GM12872 (cell line): ENCODE results near the gene PAGE2.

Experiments
- CTCF ChIP-seq: IDR thresholded peaks from 3 replicates; pipeline ENCODE4 v1.5.1; 2011; ENCODE audit warnings: low read depth, mild to moderate bottlenecking, low read length, moderate library complexity; ENCODE audit not compliant: insufficient read depth

Gene PAGE2

DNA sequence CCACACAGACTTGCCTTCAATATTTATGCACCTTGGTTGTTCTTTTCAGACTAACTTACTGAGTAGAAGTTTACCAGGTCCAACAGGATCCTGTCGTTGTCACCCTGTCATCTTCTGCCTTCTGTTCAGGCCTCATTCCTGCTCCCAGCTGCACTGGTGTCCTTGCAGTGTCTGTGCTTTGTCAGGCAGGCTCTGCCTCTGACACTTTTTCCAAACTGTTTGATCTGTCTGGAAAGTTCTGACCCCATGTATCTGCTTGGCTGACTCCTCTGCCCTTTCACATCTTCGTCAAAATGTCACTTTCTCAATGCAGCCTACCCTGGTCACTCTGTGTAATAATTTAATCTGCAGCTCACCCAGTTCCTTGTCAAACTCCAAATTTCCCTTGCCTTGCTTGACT, 9.9 kb downstream of the PAGE2 start:
- TF ChIP-seq CTCF: no peak

DNA sequence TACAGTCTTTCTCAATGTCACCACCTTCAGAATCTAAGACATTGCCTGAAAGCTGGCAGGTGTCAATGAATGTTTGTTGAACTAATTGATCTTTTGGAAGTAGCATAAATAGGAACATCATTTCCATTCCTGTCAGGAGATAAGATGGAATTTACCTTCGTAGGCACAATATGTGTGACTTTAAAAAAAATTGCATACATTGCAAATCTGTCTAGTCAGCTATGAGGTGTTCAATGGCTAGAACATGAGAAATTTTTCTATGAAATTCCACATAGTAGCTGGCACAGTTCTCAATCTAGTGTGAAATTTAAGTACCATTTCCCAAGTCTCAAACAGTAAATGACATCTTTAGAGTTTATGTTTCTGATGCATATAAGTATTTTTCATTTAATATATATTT, 10.3 kb downstream of the PAGE2 start:
- TF ChIP-seq CTCF: no peak

DNA sequence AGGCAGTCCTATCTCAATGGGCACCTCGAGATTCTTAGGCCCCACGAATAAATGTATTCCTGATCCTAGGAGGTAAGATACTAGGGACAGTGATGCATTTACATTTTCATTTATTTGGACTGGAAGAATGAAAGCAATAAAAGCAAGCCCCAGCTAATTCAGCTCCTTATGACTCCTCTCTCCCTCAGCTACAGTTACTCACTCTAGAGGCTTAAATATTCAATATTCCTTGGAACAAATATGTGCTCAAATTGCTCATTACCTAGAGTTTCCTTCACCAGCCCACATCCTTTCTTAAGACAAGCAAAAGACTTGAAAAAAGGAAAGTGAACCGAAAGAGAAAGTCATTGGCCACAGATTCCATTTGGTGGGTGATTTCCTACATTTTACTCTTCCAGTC, 13.9 kb downstream of the PAGE2 start:
- TF ChIP-seq CTCF: no peak

- no peak for TF ChIP-seq CTCF
Measured at GRCh38 chrX:55107262-55107661, 18.4 kb downstream of the PAGE2 start.

- TF ChIP-seq CTCF: no peak
Measured at GRCh38 chrX:55107911-55108310, 19.1 kb downstream of the PAGE2 start.

- no peak for TF ChIP-seq CTCF
Measured at GRCh38 chrX:55109306-55109705, 20.5 kb downstream of the PAGE2 start.

DNA sequence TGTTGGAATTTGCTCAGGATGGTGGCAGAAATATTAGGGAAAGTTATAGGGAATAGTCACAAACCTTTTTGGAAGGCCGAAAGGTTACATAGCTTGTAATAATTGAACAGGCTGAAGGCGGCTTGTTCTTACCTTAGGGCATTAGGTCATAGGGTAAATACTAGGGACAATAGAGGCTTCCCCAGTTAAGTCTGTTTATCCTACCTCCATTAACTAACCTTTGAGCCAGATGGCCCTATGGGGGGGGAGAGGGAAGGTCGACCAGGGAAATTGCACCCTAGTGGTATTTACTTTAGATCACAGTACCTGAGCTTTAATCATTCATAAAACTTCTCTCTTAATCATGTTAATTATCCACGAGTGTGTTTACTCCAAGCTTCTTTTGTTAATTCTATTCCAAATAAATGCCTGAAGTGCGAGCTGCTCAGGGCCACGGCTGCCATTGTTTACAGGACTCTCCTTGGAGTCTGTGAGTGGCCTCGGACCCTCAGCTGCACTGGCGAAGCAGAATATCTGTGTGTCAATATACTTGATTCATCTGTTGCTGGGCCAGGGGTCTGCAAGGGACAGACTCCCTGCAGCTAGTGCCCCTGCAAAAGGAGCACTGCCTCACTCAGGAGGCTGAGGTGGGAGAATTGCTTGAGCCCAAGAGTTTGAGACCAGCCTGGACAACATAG, 22.9 kb downstream of the PAGE2 start:
- no peak for TF ChIP-seq CTCF

DNA sequence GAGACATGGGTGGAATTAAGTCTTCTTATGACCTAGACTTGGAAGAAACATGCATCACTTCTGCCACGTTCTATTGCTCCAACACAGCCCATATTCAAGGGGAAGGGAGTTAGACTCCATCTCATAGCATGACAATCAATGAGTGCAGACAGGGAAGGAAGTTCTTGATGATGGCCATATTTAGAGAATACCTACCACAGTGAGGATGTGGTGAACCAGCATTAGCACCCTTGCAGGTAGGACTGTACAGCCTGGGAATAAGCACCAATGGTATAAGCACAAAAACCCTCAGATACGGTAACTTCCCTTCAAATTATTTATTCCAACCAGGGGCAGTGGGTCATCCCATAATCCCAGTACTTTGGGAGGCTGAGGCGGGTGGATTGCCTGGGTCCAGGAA, 29.8 kb downstream of the PAGE2 start:
- TF ChIP-seq CTCF: no peak
